RWPE1 (cell line): ENCODE data around the gene XCL2.

ENCODE experiments used
- CTCF ChIA-PET: fragments of 350-600 bp; sonication (Branson Sonifier 250); formaldehyde crosslinking; extraction: SDS; loops from one replicate; lab custom pipeline; 2021; lab: Yijun Ruan, JAX
- POLR2A ChIA-PET: fragments of 400-600 bp; formaldehyde crosslinking; extraction: SDS; loops from one replicate; lab custom pipeline; 2020; ENCODE audit warnings: antibody characterized with exemption; ENCODE audit not compliant: low non-redundant PET; lab: Yijun Ruan, JAX
- DNase-seq: peaks from one replicate; pipeline ENCODE4 v3.0.0; 2012; ENCODE audit warnings: low spot score
- H3K27ac ChIP-seq: fragments of 450-650 bp; 2 replicates; pipeline ENCODE4 v1.5.1; 2017
- TF ChIP-seq, protein P1 (sequence below): fragments of 450-650 bp; conservative IDR thresholded peaks from 2 replicates; pipeline ENCODE4 v1.5.1; 2017; ENCODE audit warnings: low read depth, mild to moderate bottlenecking

Gene XCL2

DNA sequence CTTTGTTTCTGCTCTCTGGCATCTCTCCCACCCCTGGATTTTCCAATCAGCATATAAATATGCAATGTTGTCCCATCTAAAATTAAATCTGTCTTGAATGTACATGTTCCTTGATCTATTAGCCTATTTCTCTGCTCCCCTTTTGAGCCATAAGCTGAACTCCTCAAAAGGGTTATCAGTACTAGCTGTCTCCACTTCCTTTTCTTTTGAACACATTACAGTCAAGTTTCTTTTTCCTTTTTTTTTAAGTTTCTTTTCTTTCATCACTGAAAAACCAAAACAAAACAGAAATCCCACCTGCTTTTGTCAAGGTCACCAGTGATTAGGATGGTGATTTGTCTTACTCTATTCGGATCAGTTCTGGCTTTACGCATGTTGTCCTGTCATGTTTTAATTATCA is 29.3 kb downstream of the XCL2 start:
- H3K27ac ChIP-seq: no peak overlapping the region
- DNase-seq: no peak
- POLR2A ChIA-PET: no interaction called here
- CTCF ChIA-PET: no interaction called here
- TF ChIP-seq, protein P1, sequence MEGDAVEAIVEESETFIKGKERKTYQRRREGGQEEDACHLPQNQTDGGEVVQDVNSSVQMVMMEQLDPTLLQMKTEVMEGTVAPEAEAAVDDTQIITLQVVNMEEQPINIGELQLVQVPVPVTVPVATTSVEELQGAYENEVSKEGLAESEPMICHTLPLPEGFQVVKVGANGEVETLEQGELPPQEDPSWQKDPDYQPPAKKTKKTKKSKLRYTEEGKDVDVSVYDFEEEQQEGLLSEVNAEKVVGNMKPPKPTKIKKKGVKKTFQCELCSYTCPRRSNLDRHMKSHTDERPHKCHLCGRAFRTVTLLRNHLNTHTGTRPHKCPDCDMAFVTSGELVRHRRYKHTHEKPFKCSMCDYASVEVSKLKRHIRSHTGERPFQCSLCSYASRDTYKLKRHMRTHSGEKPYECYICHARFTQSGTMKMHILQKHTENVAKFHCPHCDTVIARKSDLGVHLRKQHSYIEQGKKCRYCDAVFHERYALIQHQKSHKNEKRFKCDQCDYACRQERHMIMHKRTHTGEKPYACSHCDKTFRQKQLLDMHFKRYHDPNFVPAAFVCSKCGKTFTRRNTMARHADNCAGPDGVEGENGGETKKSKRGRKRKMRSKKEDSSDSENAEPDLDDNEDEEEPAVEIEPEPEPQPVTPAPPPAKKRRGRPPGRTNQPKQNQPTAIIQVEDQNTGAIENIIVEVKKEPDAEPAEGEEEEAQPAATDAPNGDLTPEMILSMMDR: no peak

DNA sequence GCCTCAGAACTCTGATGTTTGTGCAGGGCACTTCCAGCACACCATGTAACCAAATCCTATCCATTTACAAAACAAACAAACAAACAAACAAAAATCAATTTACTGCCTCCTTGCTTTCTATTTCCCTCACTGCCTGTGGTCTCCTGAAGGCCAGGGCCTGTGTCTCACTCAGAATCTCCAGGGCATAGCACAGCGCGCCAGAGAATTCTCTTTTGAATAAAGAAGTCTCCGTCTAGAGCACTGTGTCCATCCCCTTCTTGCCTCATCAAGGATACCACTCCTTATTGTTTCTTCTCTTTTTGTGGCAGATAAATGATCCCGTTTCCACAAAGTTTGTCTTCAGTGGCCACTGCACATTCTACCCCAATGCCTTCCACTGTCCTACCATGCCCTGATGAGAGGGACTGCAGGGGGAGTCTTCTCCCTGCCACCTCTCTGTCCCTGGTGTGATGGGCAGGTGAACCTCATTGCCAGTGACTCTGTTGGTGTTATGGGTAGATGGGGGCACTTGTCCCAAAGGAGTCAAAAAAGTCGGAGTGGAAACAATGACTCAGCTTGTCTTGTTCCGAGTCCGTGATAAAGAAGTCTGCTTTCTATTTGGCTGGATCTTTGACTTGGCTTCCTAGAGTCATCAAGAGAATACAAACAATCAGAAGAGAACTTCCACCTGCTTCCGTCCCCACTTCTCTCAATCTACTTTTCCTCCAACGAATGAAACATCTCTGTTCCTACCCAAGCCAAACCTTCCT is 30.0 kb downstream of the XCL2 start:
- CTCF ChIA-PET: no interaction called here
- no peak overlapping the region for H3K27ac ChIP-seq
- TF ChIP-seq, protein P1: no peak
- POLR2A ChIA-PET: no interaction called here
- DNase-seq: no peak

DNA sequence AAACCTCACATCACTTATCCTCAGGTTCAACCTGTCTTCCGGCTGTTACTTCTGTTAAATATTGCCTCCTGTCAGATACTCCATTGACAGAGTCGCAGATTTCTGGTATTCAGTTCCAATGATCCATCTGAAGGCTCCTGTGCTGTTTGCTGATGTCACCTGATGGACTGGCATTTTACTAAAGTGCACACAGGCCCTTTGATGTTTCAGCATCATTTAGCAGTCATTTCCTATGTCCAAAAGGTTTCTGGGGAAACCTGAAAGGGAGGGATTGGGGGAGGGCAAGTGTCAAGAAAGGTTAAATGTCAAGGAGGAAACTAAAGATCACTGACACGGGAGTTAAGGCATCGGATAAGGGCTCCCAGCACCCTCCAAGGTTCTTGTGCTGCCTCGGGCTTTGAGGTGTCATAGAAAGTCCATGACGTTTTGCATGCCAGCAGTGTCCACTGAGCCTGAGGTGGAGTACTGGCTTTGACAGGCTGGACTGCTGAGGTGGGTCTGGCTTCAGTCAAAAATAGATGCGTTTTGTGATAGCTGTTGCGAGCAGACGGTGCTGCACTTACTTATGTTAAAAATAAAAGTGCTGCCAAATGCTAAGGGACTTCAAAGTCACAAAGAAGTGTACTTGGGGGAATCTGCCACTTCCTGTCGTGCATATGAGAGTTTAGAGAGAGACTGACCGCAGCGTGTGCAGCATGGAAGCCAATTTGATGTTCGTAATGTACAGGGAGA is 30.8 kb downstream of the XCL2 start:
- DNase-seq: no peak
- ChIA-PET CTCF (no interaction called here), POLR2A (no interaction called here)
- no peak overlapping the region for H3K27ac ChIP-seq
- TF ChIP-seq, protein P1: no peak

DNA sequence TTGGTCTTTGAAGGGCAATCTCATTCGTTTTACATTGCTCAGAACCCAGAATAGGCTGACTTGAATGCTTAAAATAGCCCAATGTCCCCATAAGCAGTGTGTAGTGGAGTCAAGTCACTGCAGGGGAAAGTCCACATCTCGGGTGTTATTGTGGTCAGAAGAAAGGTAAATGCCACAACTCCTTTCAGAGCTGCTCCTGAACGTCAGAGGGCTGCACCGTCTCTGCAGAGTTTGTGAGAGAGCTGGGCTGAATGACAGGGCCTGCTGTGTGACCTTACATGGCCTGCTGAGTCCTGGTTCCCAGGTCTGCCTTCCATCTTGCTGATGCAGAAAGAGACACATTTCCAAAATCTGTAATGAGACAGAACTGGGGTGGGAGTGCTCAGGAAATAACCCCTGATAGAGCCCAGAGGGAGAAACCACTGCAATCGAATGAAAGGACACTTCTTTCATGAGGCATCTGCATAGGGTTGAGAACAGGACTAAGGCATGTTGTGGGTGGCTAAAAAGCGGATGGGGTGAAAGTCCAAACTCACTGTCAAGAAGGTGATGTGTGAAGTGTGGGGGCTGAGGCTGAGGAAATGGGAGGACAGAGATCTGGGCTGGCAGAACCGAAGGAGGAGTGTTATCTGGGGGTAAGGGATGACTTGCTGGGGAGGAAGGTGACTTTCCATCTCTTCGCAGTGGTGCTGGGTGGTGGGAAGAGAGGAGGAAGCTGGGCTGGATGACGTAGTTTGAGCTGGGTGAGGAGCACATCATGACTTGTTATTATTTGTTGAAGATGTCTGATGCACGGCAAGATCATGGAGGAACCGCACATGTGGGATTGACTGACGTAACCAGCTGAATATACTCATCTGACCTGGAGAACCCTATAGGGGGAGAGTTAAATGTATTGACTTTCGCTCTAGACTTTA is 33.7 kb downstream of the XCL2 start:
- ChIA-PET POLR2A (no interaction called here), CTCF (no interaction called here)
- H3K27ac ChIP-seq: no peak overlapping the region
- DNase-seq: no peak
- TF ChIP-seq, protein P1: no peak

DNA sequence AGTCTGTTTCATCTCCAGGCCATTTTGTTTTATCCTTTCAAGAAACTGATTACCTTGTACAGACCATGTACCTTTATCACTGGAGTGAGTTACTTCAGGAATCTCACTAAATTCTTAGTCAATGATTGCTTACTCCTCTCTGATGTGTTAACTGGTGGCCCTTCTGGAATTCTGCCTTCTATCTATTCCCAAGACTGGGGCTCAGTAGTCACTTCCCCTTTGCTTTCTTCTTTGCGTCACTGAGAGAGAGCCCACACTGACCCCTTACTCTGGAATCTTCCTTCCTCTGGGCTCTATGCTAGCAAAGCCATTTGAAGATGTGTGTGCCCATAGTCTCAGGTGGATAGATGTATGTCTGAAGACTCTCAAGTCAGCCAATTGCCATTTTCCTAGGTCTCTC is 34.6 kb downstream of the XCL2 start:
- TF ChIP-seq, protein P1: no peak
- ChIA-PET POLR2A (no interaction called here), CTCF (no interaction called here)
- no peak for DNase-seq
- no peak overlapping the region for H3K27ac ChIP-seq

DNA sequence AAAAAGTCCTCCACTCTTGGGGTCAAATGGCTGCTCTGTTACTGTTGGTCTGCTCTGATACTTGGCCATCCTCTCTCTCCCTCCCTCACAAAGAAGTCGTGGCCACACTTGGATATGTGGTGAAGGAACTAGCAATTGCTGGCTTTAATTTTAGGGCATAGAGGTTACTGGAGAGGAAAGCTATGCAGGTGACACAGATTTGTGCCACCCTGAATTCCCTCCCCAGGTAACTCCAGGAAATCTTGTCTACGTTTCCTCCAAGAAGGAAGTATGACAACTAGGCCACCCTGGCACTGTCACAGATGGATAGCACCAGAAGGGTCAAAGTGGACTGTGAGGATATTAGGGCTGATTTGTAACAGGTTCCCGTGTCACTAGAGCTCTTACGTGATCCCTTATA is 36.0 kb downstream of the XCL2 start:
- TF ChIP-seq, protein P1: no peak
- CTCF ChIA-PET: interaction anchor here (0.6 kb wide), 1 partner anchor 76 kb away, joined by 3 read pairs; no protein-coding TSS in a partner anchor
- no peak for DNase-seq
- POLR2A ChIA-PET: no interaction called here
- no peak overlapping the region for H3K27ac ChIP-seq
